Testis (tissue), 3 donors: Measurements from ENCODE around the gene CYTH4. TPM values are rescaled to one million over a fixed set of nuclear protein-coding genes. Genes with fewer than 3 reads are reported as not detected.

Experiments
- DNase-seq: peaks from one replicate; pipeline ENCODE4 v3.0.0-alpha.2; 2019
- H3K27ac ChIP-seq, 2 donors: fragments of 200-600 bp; sonication (generic); one replicate each; pipeline ENCODE4 v1.5.1; 2019
- H3K27me3 ChIP-seq: fragments of 200-600 bp; sonication (generic); one replicate; pipeline ENCODE4 v1.5.1; 2019
- H3K36me3 ChIP-seq: fragments of 200-600 bp; sonication (generic); one replicate; pipeline ENCODE4 v1.5.1; 2017; ENCODE audit warnings: low read depth; ENCODE audit errors: missing control alignments
- H3K4me1 ChIP-seq: fragments of 200-600 bp; sonication (generic); one replicate; pipeline ENCODE4 v1.5.1; 2019
- H3K4me3 ChIP-seq, 2 donors: fragments of 200-600 bp; sonication (generic); one replicate each; pipeline ENCODE4 v1.5.1; 2017 to 2019
- H3K9me3 ChIP-seq: fragments of 200-600 bp; sonication (generic); one replicate; pipeline ENCODE4 v1.5.1; 2017
- POLR2A ChIP-seq: fragments of 450-650 bp; IDR thresholded peaks from one replicate; pipeline ENCODE4 v1.6.1; 2017; ENCODE audit warnings: antibody characterized with exemption, mild to moderate bottlenecking, moderate library complexity
- WGBS, 2 donors: methylation state at CpG; one replicate each; pipeline ENCODE4 v1.1.5; 2018; 5-methylcytosine and 5-hydroxymethylcytosine counted together
- intact Hi-C: fragments of 100-400 bp; cut with DNase I; formaldehyde crosslinking; loops from one replicate; pipeline ENCODE4 v1.15.1; 2023; ENCODE audit warnings: low total_unique reads
- polyA plus RNA-seq: library from polyadenylated mRNA; stranded (reverse); fragments of 350-450 nt; fragmentation: Illumina TruSeq; extraction: RNeasy Lipid Tissue Mini Kit (QIAGEN cat#74804); gene quantifications from one replicate; pipeline ENCODE4 v1.2.3, GENCODE V29; 2014; ENCODE audit warnings: low read depth, low replicate concordance; ENCODE audit not compliant: insufficient read depth
- total RNA-seq, 2 donors: library from RNA; depleted of rRNA; stranded (reverse); fragments of >200 nt; gene quantifications; one replicate each; pipeline ENCODE4 v1.2.3, GENCODE V29; 2016
- TF ChIP-seq, protein P1 (sequence below), 3 experiments: fragments of 450-650 bp in 2 of 3; fragments of 200-600 bp in 1 of 3; sonication (generic) in 1 of 3; IDR thresholded peaks; one replicate each; pipeline ENCODE4 v1.5.1; 2016 to 2019; ENCODE audit warnings: antibody characterized with exemption in 3 of 3, mild to moderate bottlenecking in 2 of 3, moderate library complexity in 1 of 3

The CYTH4 gene
- total and polyA plus RNA-seq, 3 donors from 2014 or later = 2.7 to 7.2 (median 6.8) TPM

DNA sequence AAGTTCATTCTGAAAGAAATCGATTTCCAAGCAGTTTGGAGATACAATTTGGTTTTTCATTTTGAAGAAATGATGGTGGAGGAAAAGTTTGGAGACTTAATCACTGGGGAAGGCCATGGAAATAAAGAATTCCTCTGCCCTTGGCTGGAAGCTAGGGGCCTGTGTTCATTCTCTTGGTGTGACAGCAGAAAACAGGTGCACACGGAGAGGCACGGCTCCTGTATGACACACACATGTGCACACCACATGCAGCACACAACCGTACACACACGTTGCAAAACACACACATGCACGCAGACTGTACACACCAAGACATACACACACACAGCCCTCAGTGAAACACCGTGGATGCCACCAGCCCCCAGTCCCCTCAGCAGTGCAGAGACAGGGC, 64.2 kb downstream of the CYTH4 start:
- WGBS, 2 donors = 69 to 80% methylated on average over 7 of the region's 7 CpGs
- no peak overlapping the region for H3K4me3 ChIP-seq
- intact Hi-C loops = no loop called here
- H3K36me3 ChIP-seq = no peaks in the 10 kb centered on the region
- no peak overlapping the region for H3K27ac ChIP-seq
- no peak for DNase-seq
- TF ChIP-seq POLR2A = no peak
- TF ChIP-seq, protein P1, sequence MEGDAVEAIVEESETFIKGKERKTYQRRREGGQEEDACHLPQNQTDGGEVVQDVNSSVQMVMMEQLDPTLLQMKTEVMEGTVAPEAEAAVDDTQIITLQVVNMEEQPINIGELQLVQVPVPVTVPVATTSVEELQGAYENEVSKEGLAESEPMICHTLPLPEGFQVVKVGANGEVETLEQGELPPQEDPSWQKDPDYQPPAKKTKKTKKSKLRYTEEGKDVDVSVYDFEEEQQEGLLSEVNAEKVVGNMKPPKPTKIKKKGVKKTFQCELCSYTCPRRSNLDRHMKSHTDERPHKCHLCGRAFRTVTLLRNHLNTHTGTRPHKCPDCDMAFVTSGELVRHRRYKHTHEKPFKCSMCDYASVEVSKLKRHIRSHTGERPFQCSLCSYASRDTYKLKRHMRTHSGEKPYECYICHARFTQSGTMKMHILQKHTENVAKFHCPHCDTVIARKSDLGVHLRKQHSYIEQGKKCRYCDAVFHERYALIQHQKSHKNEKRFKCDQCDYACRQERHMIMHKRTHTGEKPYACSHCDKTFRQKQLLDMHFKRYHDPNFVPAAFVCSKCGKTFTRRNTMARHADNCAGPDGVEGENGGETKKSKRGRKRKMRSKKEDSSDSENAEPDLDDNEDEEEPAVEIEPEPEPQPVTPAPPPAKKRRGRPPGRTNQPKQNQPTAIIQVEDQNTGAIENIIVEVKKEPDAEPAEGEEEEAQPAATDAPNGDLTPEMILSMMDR (IDR thresholded peaks at IDR 0.05) = no peak
- peaks cover 7% of the 10 kb centered on the region for H3K4me1 ChIP-seq
- H3K9me3 ChIP-seq = no peaks in the 10 kb centered on the region
- H3K27me3 ChIP-seq = no peaks in the 10 kb centered on the region

DNA sequence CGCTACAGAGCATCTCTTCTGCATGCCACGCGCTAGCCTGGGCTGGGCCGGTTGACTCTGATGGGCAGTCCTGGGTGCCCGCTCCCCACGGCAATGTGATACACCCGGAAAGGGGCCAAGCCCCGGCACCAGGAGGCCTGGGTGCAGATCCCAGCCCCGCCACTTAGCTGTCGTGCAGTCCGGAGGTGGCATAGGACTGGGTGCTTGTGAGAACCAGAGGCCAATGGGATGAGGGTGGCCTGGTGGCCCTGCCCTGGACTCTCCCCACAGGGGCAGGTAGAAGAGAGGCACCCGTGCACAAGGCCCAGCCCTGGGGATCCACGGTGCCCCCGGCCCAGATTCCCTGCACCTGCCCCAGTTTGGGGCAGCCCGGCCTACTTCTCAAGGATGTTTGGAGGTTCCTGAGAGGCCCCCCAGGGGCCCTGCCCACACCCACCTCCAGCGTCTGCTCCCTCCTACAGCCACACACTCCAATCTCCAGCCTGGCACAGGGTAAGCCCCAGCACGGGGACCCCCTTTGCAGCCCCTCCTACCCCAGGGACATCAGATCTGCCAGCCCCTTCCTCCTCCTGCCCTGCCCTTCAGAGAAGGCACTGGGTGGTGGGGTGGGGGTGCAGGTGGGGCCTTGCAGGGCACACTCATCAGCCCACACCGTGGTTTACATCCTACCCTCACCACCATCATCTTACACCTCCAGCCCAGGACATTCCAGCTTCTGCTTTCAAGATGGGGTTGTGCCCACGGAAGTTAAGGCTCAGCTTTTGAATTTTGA, 66.9 kb downstream of the CYTH4 start:
- no peak for DNase-seq
- peaks cover 7% of the 10 kb centered on the region for H3K4me1 ChIP-seq
- no peak overlapping the region for H3K27ac ChIP-seq
- H3K9me3 ChIP-seq = no peaks in the 10 kb centered on the region
- TF ChIP-seq, protein P1 (IDR thresholded peaks at IDR 0.05) = no peak
- no peak for TF ChIP-seq POLR2A
- H3K27me3 ChIP-seq = no peaks in the 10 kb centered on the region
- H3K4me3 ChIP-seq = no peak overlapping the region
- 88 to 93% methylated on average over 10 to 19 of the region's 19 CpGs for WGBS, 2 donors
- intact Hi-C loops = no loop called here
- H3K36me3 ChIP-seq = no peaks in the 10 kb centered on the region

DNA sequence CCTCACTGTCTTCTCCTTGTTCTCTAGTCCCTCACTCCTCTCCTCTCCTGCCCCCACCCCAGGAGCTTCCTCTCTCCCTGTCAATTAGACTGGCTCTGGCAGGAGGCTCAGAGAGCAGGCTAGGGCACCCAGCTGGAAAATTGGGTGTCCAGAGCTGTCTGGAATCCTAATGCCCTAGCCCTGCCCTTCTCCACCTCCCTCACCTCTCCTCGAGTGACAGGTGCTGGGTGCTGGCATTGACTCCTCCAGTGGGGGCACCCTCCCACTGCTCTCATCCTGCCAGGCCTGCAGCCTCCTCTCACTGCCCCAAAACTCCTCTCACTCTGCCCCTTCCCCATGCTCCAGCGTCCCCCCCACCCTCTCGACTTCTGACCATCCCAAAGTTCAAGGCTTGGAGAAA, 68.9 kb downstream of the CYTH4 start:
- intact Hi-C loops = no loop called here
- 58 to 93% methylated on average over 3 of the region's 3 CpGs for WGBS, 2 donors
- Histone ChIP-seq H3K27me3 (no peaks in the 10 kb centered on the region), H3K9me3 (no peaks in the 10 kb centered on the region), H3K4me3 (no peak overlapping the region), H3K36me3 (no peaks in the 10 kb centered on the region), H3K4me1 (peaks cover 2% of the 10 kb centered on the region), H3K27ac (no peak overlapping the region)
- TF ChIP-seq, protein P1 (IDR thresholded peaks at IDR 0.05) = no peak
- no peak for TF ChIP-seq POLR2A
- no peak for DNase-seq

- no peak for TF ChIP-seq POLR2A
- TF ChIP-seq, protein P1 (IDR thresholded peaks at IDR 0.05) = no peak
- WGBS, 2 donors = 81 to 83% methylated on average over 7 of the region's 7 CpGs
- Histone ChIP-seq H3K27me3 (no peaks in the 10 kb centered on the region), H3K36me3 (no peaks in the 10 kb centered on the region), H3K27ac (no peak overlapping the region), H3K4me3 (no peak overlapping the region), H3K9me3 (no peaks in the 10 kb centered on the region), H3K4me1 (no peaks in the 10 kb centered on the region)
- intact Hi-C loops = no loop called here
- DNase-seq = no peak
Observed at GRCh38 chr22:37352481-37352880, 70.2 kb downstream of the CYTH4 start.

- no peak overlapping the region for H3K27ac ChIP-seq
- no peaks in the 10 kb centered on the region for H3K36me3 ChIP-seq
- no peaks in the 10 kb centered on the region for H3K4me1 ChIP-seq
- no peaks in the 10 kb centered on the region for H3K9me3 ChIP-seq
- H3K4me3 ChIP-seq = no peak overlapping the region
- WGBS, 2 donors = 87 to 89% methylated on average over 16 of the region's 16 CpGs
- intact Hi-C loops = no loop called here
- H3K27me3 ChIP-seq = no peaks in the 10 kb centered on the region
- no peak for DNase-seq
- no peak for TF ChIP-seq POLR2A
- TF ChIP-seq, protein P1 (IDR thresholded peaks at IDR 0.05) = no peak
Observed at GRCh38 chr22:37353839-37354238, 71.5 kb downstream of the CYTH4 start.
